ENCODE data around the gene ARHGEF6. TPM values are rescaled to one million over a fixed set of nuclear protein-coding genes. Genes with fewer than 3 reads are reported as not detected.

The ARHGEF6 gene
- total RNA-seq, 1 donor from 2014 or later, result 8.6 TPM

DNA sequence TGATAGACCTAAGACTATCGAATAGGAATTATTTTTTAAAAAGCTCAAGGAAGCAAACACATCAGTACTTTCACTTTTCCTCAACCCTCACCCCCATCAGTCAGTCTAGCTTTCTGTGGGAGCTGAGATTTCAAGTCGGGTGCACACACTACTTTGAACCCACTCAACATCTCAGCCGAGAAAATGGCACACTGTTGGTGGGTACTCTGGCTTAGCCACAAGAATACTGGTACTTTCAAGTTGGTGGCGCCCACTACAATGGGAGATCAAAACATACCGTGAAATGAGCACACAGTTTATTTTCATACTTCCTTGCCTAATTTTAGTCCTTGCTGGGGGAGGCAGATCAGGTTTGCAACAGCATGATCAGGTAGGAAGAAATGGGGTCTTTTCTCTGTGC, 122.6 kb downstream of the ARHGEF6 start:
- FAIRE-seq, result no peak
- DNase-seq (ENCODE audit: low spot score in 2 of 2), result no peak

DNA sequence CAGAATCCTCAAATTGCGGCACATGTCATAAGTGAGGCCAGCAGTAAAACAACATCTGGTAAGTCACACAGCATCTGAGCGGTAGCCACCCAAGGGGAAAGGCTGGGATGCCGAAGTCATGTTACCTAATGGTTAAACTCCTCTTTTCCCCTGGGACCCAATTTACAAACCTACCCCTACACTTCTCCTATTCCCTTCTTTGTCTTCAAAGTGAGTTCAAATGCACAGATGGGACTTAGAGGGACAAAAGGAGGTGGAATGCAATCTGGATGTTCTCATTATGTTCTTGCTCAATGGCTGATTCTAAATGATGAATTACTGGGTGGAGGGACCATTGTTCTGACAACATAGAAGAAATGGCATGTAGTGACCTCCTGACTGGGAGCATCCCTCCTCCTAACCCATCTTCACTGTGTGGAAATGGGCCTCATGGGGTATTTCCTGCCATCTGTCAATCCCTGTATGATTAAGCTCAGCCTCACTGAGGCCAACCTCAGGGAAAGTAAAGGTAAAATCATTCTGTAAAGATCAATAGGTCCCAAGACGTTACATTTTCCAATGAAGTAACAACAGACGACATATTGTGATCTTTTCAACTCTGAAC, 124.3 kb downstream of the ARHGEF6 start:
- FAIRE-seq, result no peak
- DNase-seq (ENCODE audit: low spot score in 2 of 2), result no peak

DNA sequence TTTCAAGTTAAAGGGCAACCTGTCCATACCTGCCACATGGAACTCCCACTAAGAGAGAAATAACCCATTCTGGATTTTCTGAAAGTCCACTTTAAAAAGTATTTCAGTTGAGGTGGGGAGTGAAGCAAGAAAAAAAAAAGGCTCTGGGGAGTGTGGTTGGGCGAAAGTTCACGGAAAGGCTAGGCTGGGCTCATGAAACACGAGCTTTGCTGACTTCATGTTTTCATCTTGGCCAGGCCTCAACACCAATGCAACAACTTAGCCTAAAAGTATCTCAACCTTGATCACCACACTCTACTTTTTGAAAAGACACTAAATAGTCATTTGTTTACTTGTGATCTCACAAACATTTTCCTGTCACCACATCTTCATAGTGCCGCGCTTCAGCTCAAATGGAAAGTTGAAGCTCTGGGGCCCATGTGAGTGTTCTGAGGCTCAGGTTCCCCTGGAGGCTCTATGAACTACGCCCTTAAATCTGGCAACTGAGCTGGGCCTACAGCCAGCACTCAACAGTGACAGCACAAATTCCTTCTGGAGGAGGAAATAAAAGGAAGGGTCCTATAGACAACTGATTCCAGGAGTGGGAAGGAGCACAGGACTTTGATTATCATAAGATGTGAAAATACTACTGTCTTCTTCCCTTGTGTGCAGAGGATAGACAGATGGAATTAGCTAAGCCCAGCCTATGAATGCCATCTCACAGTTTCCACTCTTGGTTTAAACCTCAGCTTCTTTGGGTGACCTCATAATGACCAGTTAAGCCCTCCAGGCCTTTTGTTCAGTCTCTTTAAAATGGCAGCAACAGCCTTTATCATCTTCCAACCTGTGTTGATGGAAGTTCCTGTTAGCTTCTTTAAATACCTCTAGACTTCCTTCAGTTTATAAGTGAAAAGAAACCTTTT, 127.7 kb downstream of the ARHGEF6 start:
- FAIRE-seq (no peak), DNase-seq (ENCODE audit: low spot score in 2 of 2) (no peak)

DNA sequence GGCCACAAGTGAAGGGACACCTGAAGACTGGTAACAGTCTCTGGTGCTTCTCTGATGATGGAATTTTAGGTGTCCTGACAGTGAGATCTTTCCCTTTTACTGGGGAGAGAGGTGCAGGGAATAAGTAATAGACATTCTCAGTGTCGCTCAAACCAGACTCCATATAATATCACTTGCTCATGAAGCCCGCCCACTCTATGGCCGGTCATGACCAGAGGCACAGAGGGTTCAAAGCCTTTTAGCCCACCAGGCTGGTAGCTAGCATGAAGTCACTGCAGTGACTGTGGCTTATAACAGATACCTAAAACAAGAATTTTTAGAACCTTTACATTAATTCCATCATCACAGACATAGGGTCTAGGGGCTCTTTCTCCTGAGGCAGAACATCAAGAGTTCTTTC, 129.9 kb downstream of the ARHGEF6 start:
- DNase-seq (ENCODE audit: low spot score in 2 of 2), result no peak
- no peak for FAIRE-seq

DNA sequence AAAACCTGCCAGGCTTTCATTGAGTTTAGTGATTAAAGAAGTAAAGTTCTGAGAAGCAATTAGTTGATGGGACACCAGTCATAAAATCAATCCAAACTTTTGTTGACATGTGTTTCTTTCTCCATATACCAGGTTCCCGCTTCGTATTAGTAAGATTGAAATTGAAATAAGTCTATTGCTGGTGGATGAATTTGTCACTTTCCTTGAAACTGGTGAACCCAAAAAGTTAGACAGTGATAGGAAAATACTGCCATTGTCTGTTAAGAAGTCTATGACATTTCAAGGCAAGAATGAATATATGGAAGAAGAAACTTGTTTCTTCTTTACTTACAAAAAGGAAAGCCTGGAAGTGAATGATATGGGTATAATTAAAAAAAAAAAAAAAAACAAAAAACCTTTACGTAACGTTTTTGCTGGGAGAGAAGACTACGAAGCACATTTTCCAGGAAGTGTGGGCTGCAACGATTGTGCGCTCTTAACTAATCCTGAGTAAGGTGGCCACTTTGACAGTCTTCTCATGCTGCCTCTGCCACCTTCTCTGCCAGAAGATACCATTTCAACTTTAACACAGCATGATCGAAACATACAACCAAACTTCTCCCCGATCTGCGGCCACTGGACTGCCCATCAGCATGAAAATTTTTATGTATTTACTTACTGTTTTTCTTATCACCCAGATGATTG, 132.9 kb downstream of the ARHGEF6 start, which contains the start of gene CD40LG:
Gene CD40LG, plus strand, starts transcription at position 482 of the 684 bp plus-strand sequence. Its CDS starts 91 bp downstream, at position 573.
- DNase-seq (ENCODE audit: low spot score in 2 of 2), result no peak
- FAIRE-seq, result no peak

DNA sequence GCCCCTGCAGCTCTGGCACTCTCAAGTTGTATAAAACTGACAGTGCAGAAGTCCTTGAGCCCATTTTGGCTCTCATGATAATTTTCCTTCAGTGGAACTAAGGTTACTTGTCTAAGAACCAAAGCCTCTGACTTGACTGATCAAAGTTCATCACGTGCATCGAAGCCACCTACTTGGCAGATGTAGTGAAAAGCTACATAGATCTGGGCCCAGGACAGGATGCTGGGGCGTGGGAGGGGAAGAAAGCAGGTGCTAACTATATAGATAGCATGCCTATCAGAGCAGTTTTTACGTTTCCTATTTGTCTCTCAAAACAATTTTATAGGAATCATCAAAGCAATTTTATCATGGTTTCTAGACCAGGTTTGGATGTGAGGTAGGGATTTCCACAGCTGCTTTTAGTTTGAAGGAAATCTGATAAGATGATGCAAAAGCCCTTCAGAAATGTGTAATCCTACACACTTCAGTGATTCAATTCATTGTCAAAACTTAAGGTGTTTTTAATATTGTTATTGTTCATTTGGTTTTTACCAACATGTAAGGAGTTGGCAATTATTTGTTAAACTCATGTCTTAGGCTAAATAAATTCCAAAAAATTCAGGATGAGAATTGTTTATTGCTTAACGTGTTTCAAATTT, 134.0 kb downstream of the ARHGEF6 start:
- DNase-seq (ENCODE audit: low spot score in 2 of 2) (no peak), FAIRE-seq (no peak)

DNA sequence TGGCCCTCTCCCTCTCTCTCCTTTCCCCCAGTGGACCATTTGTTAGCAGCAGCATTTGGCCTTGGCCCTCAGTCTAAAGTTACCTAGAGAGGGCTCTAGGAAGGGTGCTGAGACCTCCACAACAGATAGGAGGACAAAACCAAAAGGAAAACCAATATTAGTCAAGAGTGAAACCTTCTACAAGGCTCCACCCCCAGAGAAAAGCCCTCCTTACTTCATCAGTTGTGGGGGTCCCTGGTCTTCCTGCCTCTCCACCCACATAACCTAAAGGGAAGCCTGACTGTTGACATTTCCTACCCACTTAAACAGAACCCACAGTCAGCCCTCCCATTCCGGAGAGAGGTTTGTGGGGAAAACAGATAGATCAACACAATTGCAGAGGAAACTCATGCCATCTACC, 137.5 kb downstream of the ARHGEF6 start:
- FAIRE-seq (no peak), DNase-seq (ENCODE audit: low spot score in 2 of 2) (no peak)

DNA sequence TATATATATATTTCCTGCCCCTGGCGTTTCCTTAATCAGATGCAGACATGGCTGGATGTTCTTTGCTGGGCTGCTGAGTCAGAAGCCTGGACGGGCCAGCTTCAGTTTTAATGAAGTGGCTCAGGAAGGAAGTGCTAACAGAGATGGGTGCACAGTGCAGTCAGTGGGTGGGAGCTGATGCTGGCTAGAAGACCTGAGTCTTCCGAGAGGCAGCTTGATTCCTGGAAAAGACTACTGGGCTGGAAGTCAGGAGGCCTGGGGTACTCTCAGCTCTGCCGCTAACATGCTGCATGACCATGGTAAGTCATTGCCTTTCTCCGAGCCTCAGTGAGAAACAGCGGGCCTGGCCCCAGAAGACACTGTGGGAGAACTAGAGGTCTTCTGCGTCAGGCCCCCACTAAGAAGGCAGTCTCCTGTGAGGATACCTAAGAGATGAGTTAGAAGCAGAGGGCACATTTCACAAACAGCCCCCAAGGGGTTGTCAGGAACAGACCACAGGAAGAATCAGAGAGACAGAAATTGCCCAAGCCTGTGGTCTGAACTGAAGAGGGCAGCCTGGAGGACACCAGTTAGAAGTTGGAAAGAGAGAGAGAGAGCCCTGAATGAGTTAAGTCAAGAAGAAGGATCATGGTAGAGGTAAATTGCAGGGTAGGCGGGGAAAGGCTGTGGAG, 141.1 kb downstream of the ARHGEF6 start:
- FAIRE-seq (no peak), DNase-seq (ENCODE audit: low spot score in 2 of 2) (no peak)

DNA sequence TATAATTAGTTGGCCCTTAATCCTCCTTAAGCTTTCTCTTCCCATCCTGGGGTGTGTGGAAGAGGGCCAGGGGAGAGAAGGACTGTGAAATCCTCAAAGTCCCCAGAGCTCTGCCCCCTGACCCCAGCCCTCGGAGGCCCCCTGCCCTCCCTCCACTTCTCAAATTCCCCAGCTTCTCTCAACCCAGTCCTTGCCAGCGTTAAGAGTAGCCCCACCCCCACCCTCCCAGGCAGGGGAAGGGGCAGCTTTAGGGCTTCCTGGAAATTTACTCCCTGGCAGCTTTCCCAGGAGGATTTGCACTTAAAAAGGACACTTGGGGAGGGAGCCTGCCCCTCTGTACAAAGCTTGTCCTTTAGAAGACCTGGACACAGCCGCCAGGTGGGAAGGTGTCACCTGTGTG, 144.6 kb downstream of the ARHGEF6 start:
- FAIRE-seq (no peak), DNase-seq (ENCODE audit: low spot score in 2 of 2) (no peak)

DNA sequence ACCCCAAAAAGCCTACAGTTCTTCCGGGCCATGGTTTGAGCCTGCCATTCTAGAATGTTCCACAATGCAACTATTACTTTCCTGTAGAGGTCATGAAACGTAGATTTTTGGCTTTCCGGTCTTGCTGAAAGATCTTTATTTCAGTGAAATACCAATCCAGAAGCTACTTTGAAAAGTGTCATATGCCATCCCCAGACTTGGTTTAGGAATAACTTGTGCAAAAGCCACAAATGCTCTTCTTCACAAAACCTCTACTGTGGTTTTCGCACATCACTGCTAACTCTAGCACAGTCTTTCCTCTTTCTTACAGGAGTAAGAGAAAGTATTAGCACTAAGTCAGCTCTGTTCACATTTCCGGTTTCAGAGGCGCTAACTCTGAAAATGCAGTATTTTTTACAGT, 145.5 kb downstream of the ARHGEF6 start:
- no peak for DNase-seq (ENCODE audit: low spot score in 2 of 2)
- FAIRE-seq, result no peak

DNA sequence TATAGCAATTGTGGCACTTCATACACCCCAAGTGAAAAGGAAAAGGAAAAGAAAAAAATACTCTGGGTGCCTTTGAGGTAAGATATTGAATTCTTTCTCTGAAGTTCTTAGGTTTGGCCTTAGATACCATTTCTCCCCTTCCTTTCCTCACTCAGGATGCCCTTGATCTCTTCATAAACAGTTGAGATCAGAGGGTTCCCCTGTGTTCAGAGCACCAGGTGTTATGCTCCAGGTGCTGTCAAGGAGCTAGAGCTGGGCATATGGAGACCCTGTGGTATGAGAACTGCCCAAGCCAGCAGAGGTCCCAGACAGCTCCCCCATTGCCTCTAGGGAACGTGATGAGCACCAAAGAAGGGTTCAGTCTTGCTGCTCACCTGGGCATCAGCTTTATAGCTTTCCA, 149.9 kb downstream of the ARHGEF6 start:
- FAIRE-seq, result no peak
- no peak for DNase-seq (ENCODE audit: low spot score in 2 of 2)

DNA sequence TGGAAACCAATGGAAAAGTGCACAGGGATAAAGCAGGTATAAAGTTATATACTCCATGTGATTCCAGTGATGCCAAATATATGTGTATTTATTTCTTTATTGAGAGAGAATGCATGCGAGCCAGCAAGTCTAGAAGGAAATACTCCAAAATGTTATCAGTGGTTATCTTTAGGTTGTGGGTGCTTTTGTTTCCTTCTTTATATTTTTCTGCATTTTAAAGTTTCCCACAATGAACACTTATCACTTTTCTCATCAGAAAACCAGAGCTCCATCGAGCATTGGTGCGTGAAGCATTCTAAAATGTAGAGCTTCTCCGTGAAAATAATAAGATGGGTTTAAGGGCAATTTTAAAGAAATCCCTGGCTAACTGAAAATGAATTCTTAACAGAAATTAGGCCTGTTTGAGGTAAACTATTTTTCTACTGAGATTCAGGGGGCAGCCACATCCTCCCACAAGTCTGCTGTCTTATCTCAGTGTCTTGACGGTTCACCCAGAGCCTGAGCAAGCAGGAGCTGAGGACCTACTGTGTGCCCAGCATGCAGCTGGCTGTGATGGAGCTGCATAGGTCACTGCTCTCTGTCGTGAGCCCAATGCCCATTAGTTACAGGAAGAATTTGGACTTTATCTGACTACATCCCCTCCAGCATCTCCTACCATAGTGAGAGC, 151.5 kb downstream of the ARHGEF6 start:
- DNase-seq (ENCODE audit: low spot score in 2 of 2) (no peak), FAIRE-seq (no peak)

DNA sequence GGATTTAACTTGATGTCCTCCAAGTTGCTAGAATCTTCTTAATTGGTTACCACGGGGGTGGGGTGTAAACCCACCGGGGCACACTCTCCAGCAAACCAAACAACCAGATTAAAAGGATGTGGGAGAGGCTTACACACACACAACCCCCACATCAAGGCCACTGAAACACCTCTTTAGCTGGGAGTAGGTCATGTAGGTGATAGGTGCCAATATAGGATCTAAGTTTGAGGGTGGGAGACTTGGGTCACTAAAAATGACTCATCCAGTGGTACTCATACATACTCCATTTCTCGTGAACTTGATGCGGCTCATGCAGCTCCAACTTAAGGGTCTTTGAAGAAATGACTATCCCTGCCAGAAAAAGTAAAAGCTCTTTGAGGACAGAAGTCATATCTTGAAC, 153.3 kb downstream of the ARHGEF6 start:
- FAIRE-seq (no peak), DNase-seq (ENCODE audit: low spot score in 2 of 2) (no peak)

DNA sequence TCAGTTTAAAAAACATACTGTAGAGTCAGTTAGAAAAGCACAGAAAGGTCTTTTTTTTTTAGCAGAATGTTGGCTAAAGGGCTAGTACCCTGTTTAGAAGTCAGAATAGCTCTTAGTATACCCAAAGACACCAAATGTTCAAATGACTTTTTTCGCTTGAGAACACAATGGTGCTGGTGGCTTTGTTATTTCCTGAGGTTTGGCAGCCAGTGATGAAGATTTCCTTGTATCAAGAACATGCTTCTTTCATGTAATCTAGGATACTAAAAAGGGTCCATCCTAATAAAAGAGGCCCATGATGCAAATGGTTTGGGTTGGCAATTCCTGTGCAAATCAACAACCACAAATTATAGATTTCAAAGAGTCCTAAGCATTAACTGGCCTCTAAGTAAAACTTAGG, 153.8 kb downstream of the ARHGEF6 start:
- no peak for FAIRE-seq
- no peak for DNase-seq (ENCODE audit: low spot score in 2 of 2)

DNA sequence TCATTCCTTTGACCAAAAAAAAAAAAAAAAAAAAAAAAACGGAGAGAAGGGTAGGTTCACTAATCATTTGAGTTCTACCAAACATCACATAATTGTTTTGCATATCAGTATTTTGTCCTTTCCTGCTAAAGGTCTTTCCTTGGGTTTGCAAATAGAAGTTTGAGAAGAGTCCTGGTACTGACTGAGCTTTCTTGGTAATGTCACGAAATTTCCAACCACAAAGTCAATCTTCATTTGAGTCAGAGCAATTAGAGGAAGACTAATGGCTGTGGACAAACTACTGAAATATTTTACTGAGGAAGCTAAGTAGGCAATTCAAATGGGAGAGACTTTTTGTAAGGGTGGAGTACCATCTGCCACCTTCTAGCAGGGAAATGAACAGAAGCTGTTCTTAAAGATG, 154.5 kb downstream of the ARHGEF6 start:
- FAIRE-seq, result no peak

DNA sequence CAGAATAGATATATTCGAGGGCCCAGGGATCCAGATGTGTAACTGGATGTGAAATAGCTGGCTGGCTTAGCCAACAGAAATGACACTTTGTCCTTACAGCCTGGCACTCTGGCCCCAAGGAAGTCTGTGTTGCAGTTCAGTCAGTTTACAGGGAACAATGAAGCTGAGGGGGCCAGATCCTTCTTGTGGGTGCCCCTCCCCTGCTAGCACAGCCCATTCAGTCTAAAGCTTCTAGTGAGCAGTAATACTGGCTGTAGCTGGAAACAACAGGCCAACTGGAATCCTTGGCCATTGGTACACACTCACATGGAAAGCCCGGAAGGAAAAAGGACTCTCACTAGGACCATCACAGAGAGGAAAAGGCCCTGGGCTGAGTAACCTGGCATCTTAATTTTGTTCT, 155.5 kb downstream of the ARHGEF6 start:
- FAIRE-seq, result no peak

More for the DNA sequence above, 154.5 kb downstream of the ARHGEF6 start:
- DNase-seq (ENCODE audit: low spot score in 2 of 2), result no peak

DNA sequence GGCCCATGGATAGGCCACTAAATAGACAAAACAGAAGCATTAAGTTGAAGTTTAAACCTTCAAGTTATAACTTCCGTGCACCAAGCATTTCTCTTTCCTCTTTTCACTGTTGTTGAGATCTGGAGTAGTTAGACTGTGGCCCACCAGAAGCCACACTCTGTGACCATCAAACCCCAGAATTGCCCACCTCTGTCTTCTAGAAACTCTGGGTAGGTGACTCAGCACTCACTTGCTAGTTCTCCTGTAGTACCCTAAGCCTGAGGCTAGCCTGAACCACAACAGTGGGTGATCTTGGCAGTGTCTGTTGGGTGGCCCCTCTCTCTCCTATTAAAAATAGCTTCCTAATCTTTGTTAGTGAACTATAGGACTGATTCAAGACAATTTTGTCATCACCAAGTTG, 157.3 kb downstream of the ARHGEF6 start:
- FAIRE-seq (no peak), DNase-seq (ENCODE audit: low spot score in 2 of 2) (no peak)

More for the DNA sequence above, 155.5 kb downstream of the ARHGEF6 start:
- DNase-seq (ENCODE audit: low spot score in 2 of 2), result no peak

DNA sequence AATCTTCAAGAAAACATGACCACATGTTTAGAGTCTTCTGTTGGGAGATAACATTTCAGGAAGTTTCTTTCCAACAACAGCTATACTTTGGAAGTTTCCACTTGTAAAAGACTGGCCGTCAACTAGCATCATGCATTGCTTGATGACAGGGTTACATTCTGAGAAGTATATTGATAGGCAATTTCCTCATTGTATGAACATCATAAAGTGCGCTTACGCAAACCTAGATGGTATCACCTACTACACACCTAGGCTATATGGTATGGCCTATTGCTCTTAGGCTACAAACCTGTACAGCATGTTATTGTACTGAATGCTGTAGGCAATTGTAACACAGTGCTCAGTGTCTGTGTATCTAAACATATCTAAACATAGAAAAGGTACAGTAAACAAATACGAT, 158.2 kb downstream of the ARHGEF6 start:
- DNase-seq (ENCODE audit: low spot score in 2 of 2) (no peak), FAIRE-seq (no peak)

DNA sequence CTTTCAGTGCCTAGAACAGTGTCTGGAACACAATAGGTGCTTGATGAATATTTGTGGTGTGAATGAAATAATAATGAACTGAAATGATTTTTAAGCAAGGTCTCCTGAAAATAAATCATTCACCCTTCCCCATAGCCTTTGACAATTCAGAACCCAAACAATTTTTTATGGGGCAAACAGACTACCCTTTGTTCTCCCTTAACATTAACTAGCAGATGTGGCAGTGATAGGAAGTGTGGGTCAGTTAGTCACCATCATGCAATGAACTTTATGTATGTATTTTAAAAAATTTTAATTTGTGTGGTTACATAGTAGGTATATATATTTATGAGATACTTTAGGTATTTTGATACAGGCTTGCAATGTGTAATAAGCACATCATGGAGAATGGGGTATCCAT, 160.0 kb downstream of the ARHGEF6 start:
- FAIRE-seq, result no peak

More for the DNA sequence above, 160.0 kb downstream of the ARHGEF6 start:
- DNase-seq (ENCODE audit: low spot score in 2 of 2), result no peak
